OCI-LY3 (cell line): ENCODE measurements around the gene BANK1.

Experiments
- CTCF ChIP-seq: fragments of 200-600, 300-600 bp; sonication (generic); IDR thresholded peaks from 2 replicates; pipeline ENCODE4 v1.5.1; 2014; ENCODE audit warnings: antibody characterized with exemption, low read length, low read depth
- EZH2phosphoT487 ChIP-seq: fragments of 200-600 bp; shearing (Covaris generic); IDR thresholded peaks from 2 replicates; pipeline ENCODE4 v1.6.1; 2018; ENCODE audit warnings: antibody characterized with exemption, mixed run types, low read depth

DNA sequence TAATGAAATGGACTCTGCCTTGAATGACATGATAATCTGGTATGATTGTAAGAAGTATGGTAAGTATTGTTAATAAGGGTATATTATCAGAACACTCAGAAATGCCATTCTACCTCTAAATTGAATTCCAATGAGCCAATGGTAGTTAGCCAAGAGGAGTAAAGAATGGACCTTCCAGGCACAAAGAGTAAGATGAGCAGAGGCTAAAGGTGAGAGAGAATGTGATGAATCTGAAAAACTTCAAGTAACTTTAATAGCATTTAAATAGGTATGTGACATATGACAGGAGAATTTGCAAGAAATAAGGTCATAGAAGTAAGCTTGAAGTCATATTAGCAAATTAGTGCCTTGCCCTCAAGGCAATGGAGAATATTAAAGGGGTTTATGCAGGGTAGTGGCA, 152.4 kb downstream of the BANK1 start:
- no peak for TF ChIP-seq CTCF
- no peak for TF ChIP-seq EZH2phosphoT487
